ENCODE results near the gene CCDC57.

- TF ChIP-seq RFX1 (IDR thresholded peaks at IDR 0.05) (no peak), BRF2 (IDR thresholded peaks at IDR 0.05; ENCODE audit: borderline replicate concordance, insufficient read depth, insufficient read length) (no peak), MAX (CRISPR knock-in tag; IDR thresholded peaks at IDR 0.05) (no peak), EP300 (IDR thresholded peaks at IDR 0.05; ENCODE audit: low read length) (no peak), ELF1 (tag; IDR thresholded peaks at IDR 0.05) (no peak), TGIF2 (CRISPR knock-in tag; IDR thresholded peaks at IDR 0.05) (no peak), ZNF766 (CRISPR knock-in tag; conservative IDR thresholded peaks at IDR 0.05) (no peak), CTCF (IDR thresholded peaks at IDR 0.05 in 2 of 3, conservative IDR thresholded peaks at IDR 0.05 in 1 of 3; ENCODE audit: insufficient read depth in 2 of 3, low read depth in 1 of 3, low read length in 3 of 3) (no peak), ZNF707 (CRISPR knock-in tag; conservative IDR thresholded peaks at IDR 0.05) (no peak), SREBF2 (CRISPR knock-in tag; IDR thresholded peaks at IDR 0.05) (no peak), POLR2AphosphoS5 (IDR thresholded peaks at IDR 0.05; ENCODE audit: control insufficient read depth, insufficient read depth, low read depth, low read length) (no peak), PHF21A (IDR thresholded peaks at IDR 0.05; ENCODE audit: borderline replicate concordance, low read depth) (no peak)
Measured at GRCh38 chr17:82242698-82242976, 30.0 kb upstream of the CCDC57 start.
